H1 (cell line): Measurements from ENCODE around the gene MEX3C. TPM values are rescaled to one million over a fixed set of nuclear protein-coding genes. Genes with fewer than 3 reads are reported as not detected.

Experiments
- CTCF ChIA-PET: fragments of 300-600 bp; sonication (Branson Sonifier 250); formaldehyde crosslinking; loops from one replicate; lab custom pipeline; 2021; ENCODE audit not compliant: partially characterized antibody; lab: Charles Lee
- POLR2A ChIA-PET: fragments of 300-600 bp; sonication (Branson Sonifier 250); formaldehyde crosslinking; loops from one replicate; lab custom pipeline; 2021; ENCODE audit warnings: inconsistent platforms; ENCODE audit not compliant: partially characterized antibody; lab: Charles Lee
- DNase-seq, 2 experiments: peaks; one replicate each; pipeline versions ENCODE4 v3.0.0 to v3.0.0-alpha.2; 2010 to 2022; ENCODE audit warnings: low spot score in 2 of 2, low read depth in 1 of 2, mixed read lengths in 1 of 2
- FAIRE-seq: peaks from 2 replicates; lab custom pipeline; 2011; peaks lifted over from hg19 to GRCh38; lab: Jason Lieb, UNC
- H2AFZ ChIP-seq: 2 replicates; pipeline ENCODE4 v1.8.1; 2012; ENCODE audit warnings: low read length, inconsistent platforms
- H2AK5ac ChIP-seq: 2 replicates; pipeline ENCODE4 v1.6.1; 2013; ENCODE audit warnings: low read depth, low read length
- H2BK120ac ChIP-seq: replicated peaks from 2 replicates; pipeline ENCODE3; 2013; ENCODE audit warnings: low read depth, low read length, inconsistent platforms
- H2BK12ac ChIP-seq: 2 replicates; pipeline ENCODE4 v1.6.1; 2013; ENCODE audit warnings: low read depth, low read length
- H2BK15ac ChIP-seq: 2 replicates; pipeline ENCODE4 v1.6.1; 2013; ENCODE audit warnings: low read length
- H2BK20ac ChIP-seq: 2 replicates; pipeline ENCODE4 v1.6.1; 2013; ENCODE audit warnings: low read length
- H2BK5ac ChIP-seq: 2 replicates; pipeline ENCODE4 v1.6.1; 2013; ENCODE audit warnings: low read depth, low read length
- H3K14ac ChIP-seq: 2 replicates; pipeline ENCODE4 v1.6.1; 2013; ENCODE audit warnings: inconsistent platforms; ENCODE audit not compliant: insufficient read length
- H3K18ac ChIP-seq: 2 replicates; pipeline ENCODE4 v1.6.1; 2013; ENCODE audit warnings: low read length; ENCODE audit errors: extremely low read depth
- H3K23ac ChIP-seq: 2 replicates; pipeline ENCODE4 v1.6.1; 2013; ENCODE audit warnings: inconsistent platforms; ENCODE audit not compliant: insufficient read length
- H3K23me2 ChIP-seq: 2 replicates; pipeline ENCODE4 v1.6.1; 2013; ENCODE audit warnings: low read depth, low read length
- H3K27ac ChIP-seq: 2 replicates; pipeline ENCODE4 v1.6.1; 2011; ENCODE audit warnings: low read depth, low read length, inconsistent platforms
- H3K27me3 ChIP-seq, 4 experiments: replicated peaks in 1 of 4; 1 replicate in 1 of 4; 2 replicates in 3 of 4; pipeline versions ENCODE4 v1.6.1 to v1.8.1; 2011 to 2013; ENCODE audit warnings: low read length in 3 of 4, mild to moderate bottlenecking in 3 of 4, inconsistent platforms in 2 of 4, mixed read lengths in 2 of 4, moderate library complexity in 1 of 4; ENCODE audit not compliant: control insufficient read depth in 3 of 4, insufficient read depth in 3 of 4; ENCODE audit errors: extremely low read depth in 1 of 4
- H3K36me3 ChIP-seq, 4 experiments: 2 replicates each; pipeline versions ENCODE4 v1.6.1 to v1.8.1; 2011 to 2013; ENCODE audit warnings: mild to moderate bottlenecking in 4 of 4, low read length in 3 of 4, moderate library complexity in 2 of 4, control low read depth in 1 of 4, inconsistent platforms in 1 of 4; ENCODE audit not compliant: insufficient read depth in 4 of 4, control insufficient read depth in 2 of 4
- H3K4ac ChIP-seq: replicated peaks from 2 replicates; pipeline ENCODE3; 2013; ENCODE audit warnings: low read length, low read depth, mixed read lengths, inconsistent platforms; ENCODE audit not compliant: insufficient read length
- H3K4me1 ChIP-seq, 4 experiments: replicated peaks in 1 of 4; 1 replicate in 1 of 4; 2 replicates in 3 of 4; pipeline versions ENCODE4 v1.6.1 to v1.8.1; 2011 to 2013; ENCODE audit warnings: low read length in 3 of 4, inconsistent platforms in 2 of 4, mixed read lengths in 1 of 4; ENCODE audit not compliant: insufficient read depth in 4 of 4, control insufficient read depth in 3 of 4
- H3K4me2 ChIP-seq, 2 experiments: 2 replicates each; pipeline versions ENCODE4 v1.6.1 to v1.8.1; 2011 to 2013; ENCODE audit warnings: low read depth in 2 of 2, low read length in 2 of 2, control low read depth in 1 of 2, inconsistent platforms in 1 of 2, mild to moderate bottlenecking in 1 of 2; ENCODE audit not compliant: insufficient read depth in 1 of 2
- H3K4me3 ChIP-seq, 4 experiments: fragments of 200-600, 300-600 bp in 1 of 4; sonication (generic), shearing (Covaris generic), sonication (Bioruptor Twin) in 1 of 4; 2 replicates each; pipeline versions ENCODE4 v1.5.1 to v1.8.1; 2011 to 2016; ENCODE audit warnings: low read length in 4 of 4, low read depth in 3 of 4, control low read depth in 2 of 4, inconsistent platforms in 2 of 4, mild to moderate bottlenecking in 2 of 4, mixed read lengths in 1 of 4, moderate library complexity in 1 of 4; ENCODE audit not compliant: insufficient read depth in 2 of 4; ENCODE audit errors: extremely low read depth in 1 of 4
- H3K56ac ChIP-seq: replicated peaks from 2 replicates; pipeline ENCODE3; 2013; ENCODE audit warnings: low read depth, mild to moderate bottlenecking, mixed read lengths, low read length, inconsistent platforms; ENCODE audit not compliant: insufficient read length
- H3K79me1 ChIP-seq: 2 replicates; pipeline ENCODE4 v1.6.1; 2013; ENCODE audit warnings: low read depth, low read length, control low read depth
- H3K79me2 ChIP-seq, 2 experiments: 2 replicates each; pipeline versions ENCODE4 v1.6.1 to v1.8.1; 2012 to 2013; ENCODE audit warnings: low read length in 2 of 2, mild to moderate bottlenecking in 2 of 2, inconsistent platforms in 1 of 2; ENCODE audit not compliant: insufficient read depth in 2 of 2, control insufficient read depth in 1 of 2
- H3K9ac ChIP-seq, 4 experiments: replicated peaks in 1 of 4; 1 replicate in 1 of 4; 2 replicates in 3 of 4; pipeline versions ENCODE4 v1.6.1 to v1.8.1; 2011 to 2013; ENCODE audit warnings: low read depth in 3 of 4, low read length in 3 of 4, control low read depth in 2 of 4, mild to moderate bottlenecking in 2 of 4, moderate library complexity in 2 of 4, inconsistent platforms in 1 of 4; ENCODE audit errors: extremely low read depth in 1 of 4
- H3K9me3 ChIP-seq, 2 experiments: 2 replicates each; pipeline versions ENCODE4 v1.6.1 to v1.8.1; 2012 to 2013; ENCODE audit warnings: mild to moderate bottlenecking in 2 of 2, moderate library complexity in 2 of 2, control low read depth in 1 of 2, inconsistent platforms in 1 of 2, low read depth in 1 of 2, low read length in 1 of 2, mixed read lengths in 1 of 2; ENCODE audit not compliant: insufficient read depth in 2 of 2
- H4K20me1 ChIP-seq, 2 experiments: replicated peaks in 1 of 2; 2 replicates each; pipeline versions ENCODE3 to v1.8.1; 2011 to 2013; ENCODE audit warnings: inconsistent platforms in 2 of 2, low read length in 2 of 2, mild to moderate bottlenecking in 1 of 2; ENCODE audit not compliant: insufficient read depth in 2 of 2, control insufficient read depth in 1 of 2
- H4K5ac ChIP-seq: 2 replicates; pipeline ENCODE4 v1.6.1; 2013; ENCODE audit warnings: low read length, low read depth, mixed read lengths, inconsistent platforms; ENCODE audit not compliant: insufficient read length
- H4K8ac ChIP-seq: 2 replicates; pipeline ENCODE4 v1.8.0; 2013; ENCODE audit warnings: mild to moderate bottlenecking, moderate library complexity, low read length, inconsistent platforms; ENCODE audit not compliant: insufficient read depth; ENCODE audit errors: extremely low read depth
- H4K91ac ChIP-seq: replicated peaks from 2 replicates; pipeline ENCODE3; 2013; ENCODE audit warnings: low read length, mixed read lengths, inconsistent platforms; ENCODE audit not compliant: insufficient read length
- KDM4A ChIP-seq: IDR thresholded peaks from one replicate; pipeline ENCODE4 v1.7.1; 2012; ENCODE audit warnings: low read depth, mild to moderate bottlenecking, moderate library complexity, low read length, inconsistent platforms; ENCODE audit not compliant: severe bottlenecking
- SIRT6 ChIP-seq: IDR thresholded peaks from one replicate; pipeline ENCODE4 v1.7.1; 2012; ENCODE audit warnings: low read length, inconsistent platforms
- TEAD4 ChIP-seq: IDR thresholded peaks from 2 replicates; pipeline ENCODE4 v1.6.1; 2012; ENCODE audit warnings: low read depth, low read length, inconsistent platforms, mixed read lengths
- WGBS, 2 experiments: shearing (Covaris generic) in 1 of 2; methylation state at CpG; one replicate each; pipeline versions ENCODE4 v1.1.6 to v1.1.7; 2013 to 2015; ENCODE audit warnings: low lambda C conversion rate in 2 of 2, mixed read lengths in 2 of 2, inconsistent platforms in 1 of 2, low coverage in 1 of 2, missing lambda C conversion rate in 1 of 2; ENCODE audit not compliant: insufficient replicate concordance in 2 of 2, insufficient coverage in 1 of 2, insufficient read length in 1 of 2; ENCODE audit errors: extremely low coverage in 1 of 2, missing lambda C conversion rate in 1 of 2; 5-methylcytosine and 5-hydroxymethylcytosine counted together
- polyA plus RNA-seq, 7 experiments: library from polyadenylated mRNA; depleted of rRNA in 3 of 7; stranded (reverse) in 5 of 7; unstranded in 2 of 7; fragments of >200 nt in 5 of 7; fragments of 200-250 nt in 2 of 7; gene quantifications; 1 replicate in 5 of 7; 2 replicates in 1 of 7; 4 replicates in 1 of 7; pipeline versions ENCODE4 v1.2.1 to v1.2.3, GENCODE V29; 2011 to 2013; ENCODE audit warnings: missing spikeins in 2 of 7, mixed read lengths in 2 of 7
- total RNA-seq: library from RNA; stranded (reverse); fragmentation: NEBNext Ultra II Directional; extraction: Animal tissue kit (Norgen Biotek cat#: 25700); gene quantifications from 2 replicates; pipeline ENCODE4 v1.2.1, GENCODE V29; 2021

Gene MEX3C
- total and polyA plus RNA-seq, 2 of the 8 experiments (the other 6 are each of a cell fraction or from before 2014, with no cell fraction given) = 48.2 to 103 TPM

- H3K4me3 ChIP-seq = no peak overlapping the region
- H3K14ac ChIP-seq = no peak overlapping the region
- no peak overlapping the region for H4K91ac ChIP-seq
- no peak overlapping the region for H2BK120ac ChIP-seq
- H3K4me2 ChIP-seq = no peak overlapping the region
- no peak for TF ChIP-seq KDM4A
- TF ChIP-seq TEAD4 = peak; percentile 62; the same call in 1 of the 2 replicates
- TF ChIP-seq SIRT6 = no peak
- TF ChIP-seq, all 59 proteins: peak for 1
- DNase-seq (no peak), FAIRE-seq (no peak)
- no peak overlapping the region for H2BK12ac ChIP-seq
- no peaks in the 10 kb centered on the region for H3K4me1 ChIP-seq
- no peak overlapping the region for H2AFZ ChIP-seq
- no peak overlapping the region for H3K18ac ChIP-seq
- H3K23ac ChIP-seq = no peak overlapping the region
- H2BK15ac ChIP-seq = no peak overlapping the region
- CTCF ChIA-PET = interaction anchor here (1.4 kb wide), 1 partner anchor 14 kb away, joined by 4 read pairs; no protein-coding TSS in a partner anchor
- H3K79me2 ChIP-seq = no peaks in the 10 kb centered on the region
- H3K36me3 ChIP-seq = no peaks in the 10 kb centered on the region
- WGBS, 2 experiments = 79% methylated on average over 1 of the region's 1 CpG; no CpG with 5 or more reads in 1 of the 2 experiments
- no peak overlapping the region for H3K27ac ChIP-seq
- H3K9ac ChIP-seq = no peak overlapping the region
- no peak overlapping the region for H2AK5ac ChIP-seq
- H4K20me1 ChIP-seq = no peaks in the 10 kb centered on the region
- H3K27me3 ChIP-seq = no peaks in the 10 kb centered on the region
- no peak overlapping the region for H3K56ac ChIP-seq
- H3K9me3 ChIP-seq = no peaks in the 10 kb centered on the region
- POLR2A ChIA-PET = no interaction called here
- no peaks in the 10 kb centered on the region for H3K23me2 ChIP-seq
- no peak overlapping the region for H4K5ac ChIP-seq
- no peak overlapping the region for H2BK20ac ChIP-seq
- H3K4ac ChIP-seq = no peak overlapping the region
- no peaks in the 10 kb centered on the region for H3K79me1 ChIP-seq
- H4K8ac ChIP-seq = no peak overlapping the region
- no peak overlapping the region for H2BK5ac ChIP-seq
Measured at GRCh38 chr18:51227660-51228059, 30.2 kb upstream of the MEX3C start.
